Endothelial cell of umbilical vein (primary cell): ENCODE measurements around the gene TMC2. TPM values are rescaled to one million over a fixed set of nuclear protein-coding genes. Genes with fewer than 3 reads are reported as not detected.

ENCODE experiments used
- BruUV-seq: library from RNA; stranded (reverse); fragments of 400-500 nt; replicated peaks from 2 replicates; lab custom pipeline; 2021; lab: Mats Ljungman, UMichigan
- CTCF ChIA-PET: fragments of 300-600, 350-600 bp; sonication (Branson Sonifier 250); formaldehyde crosslinking; loops from one replicate; lab custom pipeline; 2021; ENCODE audit warnings: antibody characterized with exemption, inconsistent platforms; lab: Charles Lee
- POLR2A ChIA-PET: fragments of 300-600, 350-600 bp; sonication (Branson Sonifier 250); formaldehyde crosslinking; loops from one replicate; lab custom pipeline; 2021; ENCODE audit warnings: antibody characterized with exemption, inconsistent platforms; lab: Charles Lee
- DNase-seq: peaks from one replicate; pipeline ENCODE4 v3.0.0-alpha.2; 2011; ENCODE audit warnings: low read depth, low spot score
- FAIRE-seq: peaks from 2 replicates; lab custom pipeline; 2011; peaks lifted over from hg19 to GRCh38; lab: Jason Lieb, UNC
- H2AFZ ChIP-seq: 2 replicates; pipeline ENCODE4 v1.6.0; 2012; ENCODE audit warnings: low read depth, low read length, control low read depth, inconsistent platforms
- H3K27ac ChIP-seq: 2 replicates; pipeline ENCODE4 v1.5.1; 2011; ENCODE audit warnings: low read depth, mild to moderate bottlenecking, control low read depth, low read length, moderate library complexity; ENCODE audit not compliant: insufficient read depth
- H3K27me3 ChIP-seq, 2 experiments: 2 replicates each; pipeline versions ENCODE4 v1.6.0 to v1.6.1; 2011; ENCODE audit warnings: low read length in 2 of 2, mixed read lengths in 1 of 2; ENCODE audit not compliant: control insufficient read depth in 2 of 2, insufficient read depth in 2 of 2
- H3K36me3 ChIP-seq, 2 experiments: 2 replicates in 1 of 2; 3 replicates in 1 of 2; pipeline ENCODE4 v1.5.1; 2011; ENCODE audit warnings: low read length in 2 of 2, mild to moderate bottlenecking in 1 of 2, moderate library complexity in 1 of 2; ENCODE audit not compliant: control insufficient read depth in 2 of 2, insufficient read depth in 2 of 2; ENCODE audit errors: extremely low read depth in 1 of 2
- H3K4me1 ChIP-seq: 3 replicates; pipeline ENCODE4 v1.5.1; 2011; ENCODE audit warnings: mild to moderate bottlenecking, low read length; ENCODE audit not compliant: control insufficient read depth, insufficient read depth; ENCODE audit errors: extremely low read depth
- H3K4me2 ChIP-seq: 2 replicates; pipeline ENCODE4 v1.6.1; 2011; ENCODE audit warnings: low read length, control low read depth, mixed read lengths; ENCODE audit not compliant: insufficient read depth
- H3K4me3 ChIP-seq, 3 experiments: fragments of 200-600 bp in 1 of 3; sonication (generic), shearing (Covaris generic) in 1 of 3; replicated peaks in 1 of 3; 2 replicates each; pipeline ENCODE4 v1.5.1; 2011 to 2016; ENCODE audit warnings: control low read depth in 3 of 3, low read length in 3 of 3, mild to moderate bottlenecking in 2 of 3, inconsistent platforms in 1 of 3, low read depth in 1 of 3, moderate library complexity in 1 of 3; ENCODE audit not compliant: insufficient read depth in 1 of 3
- H3K79me2 ChIP-seq: 2 replicates; pipeline ENCODE4 v1.6.0; 2012; ENCODE audit warnings: low read length, inconsistent platforms; ENCODE audit not compliant: control insufficient read depth, insufficient read depth
- H3K9ac ChIP-seq: replicated peaks from 2 replicates; pipeline ENCODE3; 2011; ENCODE audit warnings: low read length, control low read depth; ENCODE audit not compliant: insufficient read depth; ENCODE audit errors: extremely low read depth
- H3K9me1 ChIP-seq: replicated peaks from 3 replicates; pipeline ENCODE4 v1.6.0; 2011; ENCODE audit warnings: mild to moderate bottlenecking, low read length; ENCODE audit not compliant: control insufficient read depth, insufficient read depth; ENCODE audit errors: extremely low read depth
- H3K9me3 ChIP-seq: replicated peaks from 2 replicates; pipeline ENCODE4 v1.5.1; 2012; ENCODE audit warnings: low read length, inconsistent platforms; ENCODE audit not compliant: control insufficient read depth, insufficient read depth
- H4K20me1 ChIP-seq: replicated peaks from 2 replicates; pipeline ENCODE3; 2011; ENCODE audit warnings: mild to moderate bottlenecking, low read length; ENCODE audit not compliant: control insufficient read depth, insufficient read depth; ENCODE audit errors: extremely low read depth
- CTCF ChIP-seq, 2 donors: IDR thresholded peaks; 1 replicate in 1 of 2; 2 replicates in 1 of 2; pipeline ENCODE4 v1.5.1; 2011; ENCODE audit warnings: low read length in 2 of 2, mild to moderate bottlenecking in 2 of 2, moderate library complexity in 2 of 2, control low read depth in 1 of 2, inconsistent platforms in 1 of 2, low read depth in 1 of 2; ENCODE audit not compliant: insufficient read depth in 1 of 2; ENCODE audit errors: extremely low read depth in 1 of 2
- EZH2 ChIP-seq: IDR thresholded peaks from 2 replicates; pipeline ENCODE4 v1.6.1; 2012; ENCODE audit warnings: borderline replicate concordance, low read depth, mild to moderate bottlenecking, moderate library complexity, low read length, inconsistent platforms; ENCODE audit not compliant: severe bottlenecking
- FOS ChIP-seq: IDR thresholded peaks from 2 replicates; pipeline ENCODE4 v1.6.1; 2011; ENCODE audit warnings: mild to moderate bottlenecking, low read length, moderate library complexity, borderline replicate concordance; ENCODE audit not compliant: insufficient read depth
- GATA2 ChIP-seq: IDR thresholded peaks from 2 replicates; pipeline ENCODE4 v1.7.0; 2011; ENCODE audit warnings: low read depth, mild to moderate bottlenecking, moderate library complexity, mixed read lengths, low read length; ENCODE audit not compliant: insufficient read length, insufficient read depth
- JUN ChIP-seq: IDR thresholded peaks from 2 replicates; pipeline ENCODE4 v1.6.1; 2011; ENCODE audit warnings: borderline replicate concordance, low read depth; ENCODE audit not compliant: insufficient read length, insufficient read depth
- MAX ChIP-seq: IDR thresholded peaks from 2 replicates; pipeline ENCODE4 v1.6.1; 2011; ENCODE audit not compliant: insufficient read depth, insufficient read length
- MYC ChIP-seq: IDR thresholded peaks from one replicate; pipeline ENCODE4 v1.6.1; 2011; ENCODE audit warnings: mild to moderate bottlenecking, low read depth, low read length
- POLR2A ChIP-seq: IDR thresholded peaks from 2 replicates; pipeline ENCODE4 v1.6.1; 2012; ENCODE audit warnings: low read depth, mild to moderate bottlenecking, control low read depth, low read length
- POLR2AphosphoS5 ChIP-seq: IDR thresholded peaks from 2 replicates; pipeline ENCODE4 v1.6.1; 2012; ENCODE audit warnings: low read depth, mild to moderate bottlenecking, control low read depth, low read length, moderate library complexity; ENCODE audit not compliant: insufficient read depth
- dilution Hi-C: fragments of 300-500 bp; cut with MboI; formaldehyde crosslinking; loops from one replicate; pipeline ENCODE4 v1.15.0; 2019; ENCODE audit warnings: low sequenced_read_pairs; ENCODE audit not compliant: extremely low pct_ligation_motif_present
- intact Hi-C: fragments of 100-400 bp; cut with micrococcal nuclease; formaldehyde crosslinking; loops from one replicate; pipeline ENCODE4 v1.10.0; 2022
- polyA plus RNA-seq, 4 experiments: library from polyadenylated mRNA; depleted of rRNA in 3 of 4; stranded (reverse) in 3 of 4; unstranded in 1 of 4; fragments of >200 nt; gene quantifications; 2 replicates each; pipeline versions ENCODE4 v1.2.1 to v1.2.3, GENCODE V29; 2011 to 2012; ENCODE audit warnings: missing spikeins in 1 of 4
- total RNA-seq: library from RNA; stranded (reverse); gene quantifications from 2 replicates; pipeline ENCODE4 v1.2.3, GENCODE V29; 2021

The TMC2 gene
- total and polyA plus RNA-seq, 2 donors (not counting 3 experiments of a cell fraction or from before 2014, with no cell fraction given), result not detected

- H3K4me3 ChIP-seq, result no peak overlapping the region
- no peaks in the 10 kb centered on the region for H3K9me1 ChIP-seq
- no peaks in the 10 kb centered on the region for H3K79me2 ChIP-seq
- no peak overlapping the region for H3K9ac ChIP-seq
- FAIRE-seq (no peak), DNase-seq (no peak)
- dilution Hi-C loops, result no loop called here
- H3K27me3 ChIP-seq, result peaks cover 3 to 5% of the 10 kb centered on the region in 2 experiments
- no peaks in the 10 kb centered on the region for H4K20me1 ChIP-seq
- H3K36me3 ChIP-seq, result no peaks in the 10 kb centered on the region
- H3K9me3 ChIP-seq, result no peaks in the 10 kb centered on the region
- H3K4me2 ChIP-seq, result no peak overlapping the region
- TF ChIP-seq CTCF (IDR thresholded peaks at IDR 0.05; ENCODE audit: extremely low read depth in 1 of 2, insufficient read depth in 1 of 2, low read depth in 1 of 2, low read length in 2 of 2), result no peak
- H3K27ac ChIP-seq, result no peak overlapping the region
- CTCF ChIA-PET, result interaction anchor here (1.0 kb wide), 2 partner anchors 14 to 119 kb away, joined by 3 read pairs; no protein-coding TSS in a partner anchor
- H3K4me1 ChIP-seq, result no peaks in the 10 kb centered on the region
- POLR2A ChIA-PET, result no interaction called here
- no TSS peak for BruUV-seq
- no peak overlapping the region for H2AFZ ChIP-seq
- intact Hi-C loops, result no loop called here
Observed at GRCh38 chr20:2640260-2640659, 103.9 kb downstream of the TMC2 start.

- POLR2A ChIA-PET, result no interaction called here
- CTCF ChIA-PET, result interaction anchor here (1.0 kb wide), 2 partner anchors 14 to 119 kb away, joined by 3 read pairs; no protein-coding TSS in a partner anchor
Observed at GRCh38 chr20:2640899-2641298, 104.5 kb downstream of the TMC2 start.

More at GRCh38 chr20:2640899-2641298, 104.5 kb downstream of the TMC2 start:
- no peak overlapping the region for H3K27ac ChIP-seq
- no peaks in the 10 kb centered on the region for H3K79me2 ChIP-seq
- H3K9me1 ChIP-seq, result no peaks in the 10 kb centered on the region
- BruUV-seq, result no TSS peak
- dilution Hi-C loops (no loop called here), intact Hi-C loops (no loop called here)
- H3K36me3 ChIP-seq, result no peaks in the 10 kb centered on the region
- peaks cover under 1 to 1% of the 10 kb centered on the region in 2 experiments for H3K27me3 ChIP-seq
- H3K9me3 ChIP-seq, result no peaks in the 10 kb centered on the region
- H2AFZ ChIP-seq, result no peak overlapping the region
- no peak overlapping the region for H3K4me2 ChIP-seq
- no peaks in the 10 kb centered on the region for H4K20me1 ChIP-seq
- H3K9ac ChIP-seq, result no peak overlapping the region
- H3K4me3 ChIP-seq, result no peak overlapping the region
- DNase-seq, result no peak
- TF ChIP-seq FOS, result no peak
- TF ChIP-seq MYC, result no peak
- TF ChIP-seq MAX, result no peak
- no peak for TF ChIP-seq POLR2AphosphoS5
- TF ChIP-seq GATA2, result no peak
- TF ChIP-seq EZH2, result no peak
- TF ChIP-seq JUN, result no peak
- TF ChIP-seq CTCF (IDR thresholded peaks at IDR 0.05; ENCODE audit: extremely low read depth in 1 of 2, insufficient read depth in 1 of 2, low read depth in 1 of 2, low read length in 2 of 2), result no peak
- no peak for TF ChIP-seq POLR2A
- H3K4me1 ChIP-seq, result no peaks in the 10 kb centered on the region
- no peak for FAIRE-seq
